H1 (cell line): Measurements from ENCODE around the gene NIPAL1. TPM values are rescaled to one million over a fixed set of nuclear protein-coding genes. Genes with fewer than 3 reads are reported as not detected.

Experiments used
- CHD1 ChIP-seq: IDR thresholded peaks from 2 replicates; pipeline ENCODE4 v1.6.1; 2012; ENCODE audit warnings: low read depth, low read length, improper control_type of control experiment
- RFX5 ChIP-seq: IDR thresholded peaks from 2 replicates; pipeline ENCODE4 v1.6.1; 2011; ENCODE audit warnings: low read depth, low read length, improper control_type of control experiment, borderline replicate concordance
- SIX5 ChIP-seq: IDR thresholded peaks from 2 replicates; pipeline ENCODE4 v1.6.1; 2011; ENCODE audit warnings: mild to moderate bottlenecking, low read depth, low read length
- SP1 ChIP-seq: IDR thresholded peaks from 2 replicates; pipeline ENCODE4 v1.6.1; 2011; ENCODE audit warnings: low read depth, low read length
- SUZ12 ChIP-seq: fragments of 200-600 bp; sonication (generic); IDR thresholded peaks from 2 replicates; pipeline ENCODE4 v1.6.1; 2012; ENCODE audit warnings: mild to moderate bottlenecking, inconsistent platforms, low read length, moderate library complexity, mixed read lengths
- TAF7 ChIP-seq: optimal IDR thresholded peaks from 2 replicates; pipeline ENCODE3; 2011; ENCODE audit warnings: low read depth, mild to moderate bottlenecking, inconsistent platforms, low read length, moderate library complexity, borderline replicate concordance
- polyA plus RNA-seq, 7 experiments: library from polyadenylated mRNA; depleted of rRNA in 3 of 7; stranded (reverse) in 5 of 7; unstranded in 2 of 7; fragments of >200 nt in 5 of 7; fragments of 200-250 nt in 2 of 7; gene quantifications; 1 replicate in 5 of 7; 2 replicates in 1 of 7; 4 replicates in 1 of 7; pipeline versions ENCODE4 v1.2.1 to v1.2.3, GENCODE V29; 2011 to 2013; ENCODE audit warnings: missing spikeins in 2 of 7, mixed read lengths in 2 of 7
- total RNA-seq: library from RNA; stranded (reverse); fragmentation: NEBNext Ultra II Directional; extraction: Animal tissue kit (Norgen Biotek cat#: 25700); gene quantifications from 2 replicates; pipeline ENCODE4 v1.2.1, GENCODE V29; 2021

Gene NIPAL1
- total and polyA plus RNA-seq, 2 of the 8 experiments (the other 6 are each of a cell fraction or from before 2014, with no cell fraction given): 1.4 to 4.9 TPM

DNA sequence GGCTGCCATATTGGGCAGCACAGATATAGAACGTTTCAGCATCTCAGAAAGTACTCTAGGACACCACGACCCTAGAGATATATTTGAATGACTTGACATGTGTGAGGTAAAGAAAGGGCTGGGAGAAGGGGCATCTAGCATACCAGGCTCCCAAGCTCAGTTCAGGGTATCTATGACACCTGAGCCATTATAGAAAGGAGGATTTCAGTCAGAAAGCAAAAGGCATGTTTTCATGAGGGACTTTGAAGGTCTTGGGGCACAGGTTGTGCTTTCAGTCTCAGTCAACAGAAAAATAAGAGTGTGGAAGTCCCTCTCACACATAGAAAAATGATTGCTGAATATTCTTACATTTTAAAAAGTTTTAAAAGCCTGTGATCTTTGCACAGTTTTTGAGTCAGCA, 51.6 kb downstream of the NIPAL1 start (continued):
- TF ChIP-seq TAF7 (no peak), SP1 (no peak), SUZ12 (no peak), CHD1 (no peak), SIX5 (no peak), RFX5 (no peak)
